Activated T-helper 1 cell treated with Interleukin-2 at 50 U/mL for 16 hours (primary cell): ENCODE measurements around the gene PLA2G4C.

Source experiments
- DNase-seq: peaks from one replicate; pipeline ENCODE4 v3.0.0-alpha.2; 2020; ENCODE audit warnings: low read depth

The PLA2G4C gene

DNA sequence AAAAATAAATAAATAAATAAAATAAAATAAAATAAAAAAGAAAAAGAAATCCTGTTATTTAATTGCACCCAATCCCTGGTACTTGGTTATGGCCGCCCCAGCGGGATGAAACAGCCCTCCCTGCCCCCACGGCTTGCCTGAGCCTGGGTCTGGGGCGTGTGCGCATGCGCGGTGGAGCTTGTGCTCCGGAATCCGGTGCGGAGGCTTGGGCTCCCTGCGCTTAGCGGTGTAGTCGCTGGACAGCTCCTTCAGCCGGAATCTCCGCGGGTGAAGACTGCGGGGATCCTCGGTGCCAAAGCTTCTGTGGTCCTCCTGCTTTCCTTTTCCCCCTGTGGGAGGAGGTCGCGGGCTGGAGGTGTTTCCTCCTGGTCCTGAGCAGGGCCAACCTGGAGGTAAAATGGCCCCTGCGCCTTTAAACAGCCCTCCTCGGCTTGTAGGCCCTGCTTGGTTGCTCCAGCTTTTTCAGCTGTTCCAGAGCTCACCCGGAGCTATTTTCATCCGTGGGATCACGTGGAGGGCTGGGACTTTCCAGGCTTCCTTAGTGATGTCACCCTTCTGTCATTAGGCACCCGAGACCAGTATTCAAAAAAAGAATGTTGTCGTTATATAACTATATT, at the start of gene PLA2G4C:
TSS of gene PLA2G4C (minus strand) at position 468 of the 617 bp plus-strand sequence. CDS start 4,288 bp downstream, outside the sequence.
- DNase-seq, result peak; percentile 72

DNA sequence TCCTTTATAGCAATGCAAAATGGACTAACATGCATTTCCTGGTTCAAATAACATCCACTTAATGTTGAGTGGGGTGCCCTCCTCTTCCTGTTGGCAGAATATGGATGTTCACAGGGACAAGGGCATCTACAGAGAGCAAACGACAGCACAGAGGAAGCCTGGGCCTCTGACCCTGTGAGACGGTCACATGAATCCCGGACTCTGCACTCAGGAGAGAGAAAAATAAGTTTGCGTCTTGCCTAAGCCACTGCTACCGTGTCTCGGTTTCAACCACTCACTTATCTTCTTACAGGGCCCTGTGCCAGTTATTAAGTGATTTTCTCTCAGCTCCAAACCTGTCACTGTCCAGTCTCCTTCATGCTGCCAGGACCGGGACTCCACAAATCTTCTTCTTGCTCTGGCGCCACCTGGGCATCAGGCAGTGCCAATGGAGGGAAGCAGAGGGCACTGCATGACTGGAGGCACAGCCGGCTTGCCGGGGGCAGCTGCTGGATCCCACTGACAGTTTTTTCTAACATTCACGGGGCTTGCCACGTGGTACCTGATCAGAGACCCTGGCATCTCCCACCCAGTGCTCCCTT, 47.7 kb upstream of the PLA2G4C start:
- no peak for DNase-seq

- no peak for DNase-seq
These were observed 43.4 kb upstream of the PLA2G4C start for GRCh38 chr19:48154003-48154402.

- DNase-seq, result peak; percentile 49
These were observed 41.9 kb upstream of the PLA2G4C start for GRCh38 chr19:48152551-48152950.

- no peak for DNase-seq
These were observed 38.8 kb upstream of the PLA2G4C start for GRCh38 chr19:48149430-48149829.

- DNase-seq, result no peak
These were observed 38.0 kb upstream of the PLA2G4C start for GRCh38 chr19:48148576-48148975.

DNA sequence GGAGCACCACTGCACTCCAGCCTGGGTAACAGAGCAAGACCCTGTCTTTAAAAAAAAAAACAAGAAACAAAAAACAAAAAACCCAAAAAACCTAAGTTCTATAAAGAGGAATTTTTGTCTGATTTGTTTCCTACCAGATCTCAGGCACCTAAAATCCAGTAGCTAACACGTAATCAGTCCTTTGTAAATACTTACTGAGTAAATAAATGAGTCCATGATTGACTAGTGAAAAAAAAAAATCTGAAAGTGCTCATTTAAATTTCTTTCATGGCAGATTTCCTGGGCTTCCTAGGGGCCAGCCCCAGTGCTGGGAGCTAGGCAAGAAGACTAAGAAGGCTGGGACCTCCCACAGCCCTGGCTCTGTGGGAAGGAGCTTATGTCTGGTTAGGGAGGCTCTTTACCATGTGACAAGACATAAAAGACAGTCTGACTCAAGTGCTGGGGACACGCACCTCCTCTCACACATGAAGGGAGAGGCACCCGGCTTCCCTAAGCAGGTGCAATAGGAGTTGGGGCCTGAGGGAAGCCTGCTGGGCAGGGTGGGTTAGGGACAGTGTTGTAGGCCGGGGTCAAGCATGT, 37.1 kb upstream of the PLA2G4C start:
- DNase-seq, result no peak

GRCh38 chr19:48139053-48139452, 28.4 kb upstream of the PLA2G4C start:
- no peak for DNase-seq

- no peak for DNase-seq
These were observed 26.8 kb upstream of the PLA2G4C start for GRCh38 chr19:48137411-48137810.

- no peak for DNase-seq
These were observed 25.9 kb upstream of the PLA2G4C start for GRCh38 chr19:48136547-48136946.

- no peak for DNase-seq
These were observed 24.8 kb upstream of the PLA2G4C start for GRCh38 chr19:48135411-48135810.

GRCh38 chr19:48133094-48133493, 22.5 kb upstream of the PLA2G4C start:
- DNase-seq, result no peak

DNA sequence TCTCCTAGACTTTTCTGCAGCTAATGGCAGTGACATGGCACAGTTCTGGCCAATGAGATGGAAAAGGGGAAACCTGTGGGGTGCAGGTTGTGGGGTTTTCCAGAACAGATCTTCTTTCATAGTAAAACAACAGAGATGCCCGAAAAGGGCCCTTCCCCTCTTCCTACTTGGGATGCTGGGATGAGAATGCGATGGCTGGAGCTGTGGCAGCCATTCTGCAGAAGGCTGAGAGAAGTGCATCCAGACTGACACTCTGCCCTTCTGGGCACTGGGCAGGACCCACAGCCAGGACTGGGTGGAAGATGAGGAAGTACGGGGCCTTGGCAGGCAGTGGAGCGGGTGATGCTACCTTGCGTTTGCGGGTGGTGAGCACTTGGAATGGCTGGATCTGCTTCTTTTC, 16.9 kb upstream of the PLA2G4C start:
- no peak for DNase-seq

GRCh38 chr19:48123907-48124651, 13.5 kb upstream of the PLA2G4C start:
- DNase-seq, result no peak

DNA sequence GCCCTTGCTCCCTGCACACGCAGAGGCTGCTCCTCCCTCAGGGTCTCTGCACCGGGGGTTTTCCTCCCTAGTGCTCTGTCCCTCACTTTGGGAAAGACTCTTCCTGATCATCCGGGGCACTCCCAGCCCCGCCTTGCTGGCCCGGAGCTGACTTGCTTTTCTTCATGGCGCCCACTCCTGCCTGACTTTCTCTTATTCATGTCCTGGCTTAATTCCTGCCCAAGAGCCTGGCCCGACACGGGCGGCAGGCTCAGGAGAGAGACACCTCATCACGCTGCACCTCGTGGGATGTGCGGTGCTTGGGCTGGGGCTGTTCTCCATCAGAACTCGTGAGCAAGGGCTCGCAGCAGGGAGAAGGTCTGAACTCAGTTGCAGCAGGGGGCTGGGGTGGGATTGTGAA, 11.8 kb upstream of the PLA2G4C start:
- no peak for DNase-seq

- no peak for DNase-seq
These were observed 11.3 kb upstream of the PLA2G4C start for GRCh38 chr19:48121909-48122371.

GRCh38 chr19:48121066-48121465, 10.4 kb upstream of the PLA2G4C start:
- DNase-seq, result no peak

DNA sequence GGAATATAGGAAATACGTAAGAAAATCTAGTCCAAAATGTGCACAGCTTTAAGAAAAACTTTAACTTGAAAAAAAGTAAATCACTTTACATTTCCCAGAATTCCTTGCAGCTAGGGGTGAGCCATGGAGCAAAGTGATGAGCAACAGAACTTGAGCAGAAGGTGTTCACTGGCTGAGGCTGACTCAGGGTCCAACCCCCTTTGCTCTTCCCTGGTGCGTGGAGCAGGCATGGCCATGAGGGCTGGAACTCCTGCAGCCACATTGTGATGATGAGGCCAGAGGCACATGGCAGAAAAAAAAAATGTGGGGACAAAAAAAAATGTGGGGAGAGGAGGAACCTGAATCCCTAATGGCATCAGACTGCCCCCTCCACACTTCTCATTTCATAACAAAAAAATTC, 9.9 kb upstream of the PLA2G4C start:
- DNase-seq, result no peak

GRCh38 chr19:48118131-48118517, 7.5 kb upstream of the PLA2G4C start:
- DNase-seq, result no peak

DNA sequence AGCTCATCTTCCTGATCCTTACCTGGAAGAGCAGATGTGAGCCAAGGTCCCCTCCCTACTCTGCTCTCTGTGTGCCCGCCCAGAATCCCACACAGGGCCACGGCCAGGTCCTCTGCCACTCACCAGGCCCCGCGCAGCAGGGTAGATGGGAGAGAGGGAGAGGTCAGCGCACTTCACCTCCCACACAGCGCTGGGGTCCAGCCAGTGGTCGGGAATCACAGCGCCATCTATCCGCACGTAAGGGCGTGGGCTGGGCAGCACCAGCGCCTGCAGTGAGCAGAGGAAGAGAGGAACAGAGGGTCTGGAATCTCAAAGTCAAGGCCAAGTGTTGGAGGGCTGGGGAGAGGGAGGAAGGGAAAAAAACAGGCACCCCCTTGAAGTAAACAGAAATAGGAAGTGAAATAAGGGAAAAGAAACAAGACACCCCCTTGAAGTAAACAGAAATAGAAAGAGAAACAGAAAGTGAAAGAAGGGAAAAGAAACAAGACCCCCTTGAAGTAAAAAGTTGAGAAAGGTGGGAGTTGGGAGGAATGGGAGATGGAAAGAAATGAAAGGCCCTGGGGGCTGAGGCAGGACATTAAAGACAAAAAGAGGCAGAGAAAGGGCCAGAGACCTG, 7.0 kb upstream of the PLA2G4C start:
- DNase-seq, result no peak

GRCh38 chr19:48113190-48113917, 2.7 kb upstream of the PLA2G4C start:
- no peak for DNase-seq

DNA sequence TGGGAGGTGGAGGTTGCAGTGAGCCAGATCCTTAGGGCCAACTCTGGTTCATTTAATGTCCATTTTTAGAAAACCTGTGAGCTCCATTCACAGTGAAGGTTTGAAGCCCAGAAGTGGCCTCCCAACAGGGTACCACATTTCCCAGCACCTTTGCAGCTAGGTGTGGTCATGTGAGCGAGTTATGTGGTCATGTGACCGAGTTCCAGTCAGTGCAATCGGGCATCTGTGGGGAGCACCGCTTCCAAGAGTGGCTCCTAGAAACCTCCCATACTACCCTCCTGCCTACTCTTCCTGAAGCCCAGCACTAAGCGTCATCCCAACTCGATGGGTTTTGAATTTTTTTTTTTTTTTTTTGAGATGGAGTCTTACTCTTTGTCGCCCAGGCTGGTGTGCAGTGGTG, 663 bp upstream of the PLA2G4C start:
- no peak for DNase-seq
